SK-MEL-5 (cell line): ENCODE results near the gene KIF6. TPM values are rescaled to one million over a fixed set of nuclear protein-coding genes. Genes with fewer than 3 reads are reported as not detected.

Experiments
- DNase-seq: peaks from one replicate; pipeline ENCODE4 v3.0.0-alpha.2; 2016; ENCODE audit warnings: low read depth, low spot score
- in situ Hi-C: cut with HindIII; loops from 2 replicates; pipeline ENCODE4 v1.10.0; 2016; ENCODE audit warnings: low sequenced_read_pairs, high pct_unique_total_duplicates, low pct_unique_long_range_greater_than_20kb
- total RNA-seq: library from RNA; depleted of rRNA; stranded (reverse); fragments of >200 nt; shearing (Covaris generic); gene quantifications from 2 replicates; pipeline ENCODE4 v1.2.3, GENCODE V29; 2014

KIF6 gene
- total RNA-seq, 1 experiment from 2014 or later = 23.6 TPM

DNA sequence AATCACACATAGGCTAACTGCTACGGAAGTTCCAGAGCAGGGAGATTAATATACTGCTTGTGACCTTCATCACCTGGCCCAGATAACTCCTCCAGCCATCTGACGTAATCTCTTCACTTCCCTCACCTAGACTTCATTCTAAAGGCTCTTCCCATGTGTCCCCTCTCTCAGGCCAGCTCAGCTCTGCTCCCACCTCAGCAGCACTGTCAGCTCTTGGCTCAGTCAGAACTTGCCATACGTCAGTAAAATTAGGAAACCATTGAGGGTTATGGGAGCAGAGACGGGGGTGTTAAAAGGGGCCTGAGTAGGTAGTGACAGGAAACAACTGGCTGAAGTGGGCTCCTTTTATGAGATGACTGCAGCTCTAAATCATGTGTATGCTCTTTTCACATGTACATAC lies 101.5 kb downstream of the KIF6 start:
- no peak for DNase-seq
- in situ Hi-C loops = no loop called here

DNA sequence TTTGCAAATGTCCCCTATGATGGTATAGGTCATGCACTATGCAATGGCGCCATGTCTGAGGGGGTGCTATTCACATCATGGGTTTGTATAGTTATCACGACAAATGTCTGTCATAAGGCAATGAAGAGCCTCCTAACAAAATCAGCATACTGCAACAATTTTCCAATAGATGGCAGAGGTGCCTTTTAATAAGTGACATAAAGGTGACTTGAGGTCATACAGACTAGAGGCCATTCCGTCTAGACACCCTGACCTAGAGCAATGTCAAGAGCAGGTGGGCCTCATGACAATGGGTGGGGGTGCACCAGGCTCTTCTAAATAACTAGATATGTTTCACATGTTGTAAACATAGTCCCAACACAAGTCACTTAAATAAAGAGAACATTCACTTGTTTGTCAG lies 107.7 kb downstream of the KIF6 start:
- peak; percentile 13 for DNase-seq
- in situ Hi-C loops = no loop called here

DNA sequence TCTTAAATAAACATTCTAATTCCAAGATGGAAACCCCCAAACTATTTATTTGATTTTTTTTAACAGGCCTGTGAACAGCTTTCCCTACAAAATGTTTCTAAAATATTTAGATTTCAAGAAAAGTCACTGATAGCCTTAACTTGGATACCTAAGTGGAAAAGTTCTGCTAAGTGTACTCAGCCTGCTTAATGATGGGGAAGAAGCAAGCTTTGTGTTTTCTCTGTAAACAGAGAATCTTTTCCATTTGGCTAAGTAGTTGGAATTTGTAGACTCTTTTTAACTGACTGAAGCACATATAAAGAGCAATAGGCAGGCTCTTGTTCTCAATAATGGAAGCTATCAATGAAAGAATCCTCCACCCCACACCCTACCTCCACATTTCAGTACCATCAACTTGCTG lies 108.2 kb downstream of the KIF6 start:
- no peak for DNase-seq
- in situ Hi-C loops = no loop called here

DNA sequence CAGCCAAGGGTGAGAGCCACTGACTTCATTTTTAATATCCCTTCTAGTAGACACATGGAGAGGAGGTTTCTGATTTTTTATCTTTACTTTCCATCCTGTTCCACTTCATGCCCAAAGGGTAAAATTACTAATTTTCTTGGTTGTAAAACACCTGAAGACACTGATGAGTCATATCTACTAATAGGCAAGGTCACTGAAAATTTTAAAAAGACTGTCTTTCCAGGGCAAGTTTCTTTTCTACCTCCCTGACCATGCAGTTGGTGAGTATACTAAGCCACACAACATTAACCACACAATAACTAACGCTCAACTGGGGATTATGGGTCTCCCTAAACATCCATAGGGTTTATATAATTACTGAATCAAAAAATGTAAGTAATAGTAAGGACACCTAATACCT lies 109.6 kb downstream of the KIF6 start:
- DNase-seq = no peak
- in situ Hi-C loops = no loop called here

DNA sequence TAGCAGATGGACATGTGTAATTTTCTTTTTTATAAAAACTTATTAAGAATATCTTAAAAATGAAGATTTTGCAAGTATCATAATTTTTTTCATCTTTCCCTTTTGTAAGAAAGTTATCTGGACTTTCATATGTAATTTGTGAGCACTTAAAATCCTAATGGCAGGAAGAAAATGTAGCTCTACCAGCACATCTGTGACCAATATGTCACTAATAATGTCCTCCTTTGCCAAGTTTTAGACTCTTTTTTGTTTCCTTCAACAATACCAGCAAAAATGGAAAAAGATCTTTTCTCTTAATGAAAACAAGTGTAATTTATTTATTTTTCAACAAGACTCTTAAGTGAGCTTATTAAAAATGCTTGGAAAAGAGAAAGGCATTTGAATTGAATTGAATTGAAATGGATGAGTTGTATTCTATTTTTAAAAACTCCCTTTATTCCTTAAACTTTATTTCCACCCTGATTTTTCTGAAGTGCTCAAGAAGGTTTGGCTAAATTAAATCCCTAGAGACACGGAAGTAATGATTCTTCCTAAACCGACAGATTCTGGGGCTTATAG lies 110.7 kb downstream of the KIF6 start:
- in situ Hi-C loops = no loop called here
- no peak for DNase-seq

DNA sequence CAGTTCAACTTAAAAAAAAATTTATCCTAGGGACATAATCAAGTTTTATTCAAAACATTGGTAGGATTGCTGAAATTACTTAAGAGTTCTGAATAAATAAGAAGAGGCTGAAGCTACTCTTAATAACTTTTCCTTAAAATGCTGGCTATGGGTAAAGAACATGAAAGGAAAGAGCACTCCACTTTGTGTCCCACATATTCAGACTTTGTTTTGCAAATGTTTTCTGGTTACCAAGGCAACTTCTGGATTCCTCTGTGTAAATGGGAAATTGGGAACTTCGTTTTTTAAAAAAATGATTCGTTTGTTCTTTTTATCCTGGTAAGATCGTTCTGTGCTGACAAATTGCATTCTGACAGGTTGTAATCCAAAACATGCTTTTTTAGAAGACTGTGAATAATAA lies 115.0 kb downstream of the KIF6 start:
- in situ Hi-C loops = no loop called here
- peak; percentile 16 for DNase-seq

DNA sequence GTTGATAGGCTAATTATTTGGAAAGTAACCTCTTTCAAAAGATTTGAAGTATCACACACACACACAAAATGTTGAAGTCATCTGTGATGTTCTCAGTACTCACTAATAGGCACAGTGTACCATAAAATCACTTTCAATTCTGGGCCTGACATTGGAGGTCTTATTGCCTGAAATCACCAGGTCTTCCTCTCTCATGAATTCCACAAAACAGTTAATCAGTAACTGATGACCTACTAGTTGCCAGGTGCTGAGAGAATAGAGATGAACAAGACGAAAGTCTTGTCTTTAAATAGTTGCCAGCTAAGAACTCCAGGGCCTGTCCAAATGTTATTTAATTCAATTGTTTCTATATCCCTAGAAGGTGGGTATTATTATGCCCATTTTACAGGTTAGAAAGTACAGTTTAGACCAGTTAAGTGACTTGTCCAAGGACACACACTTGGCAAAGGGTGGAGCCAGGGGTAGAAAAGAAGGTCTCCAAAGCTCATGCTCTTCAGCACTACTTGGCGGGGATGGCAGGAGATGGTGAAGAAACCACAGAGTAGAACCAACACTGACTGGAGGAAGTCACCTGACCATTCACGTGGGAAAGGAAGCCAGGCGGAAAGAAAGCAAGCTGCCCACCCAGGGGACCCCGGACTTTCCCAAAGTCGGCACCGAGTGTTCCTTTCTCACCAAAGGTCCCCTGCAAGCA lies 116.4 kb downstream of the KIF6 start:
- in situ Hi-C loops = no loop called here
- DNase-seq = no peak

DNA sequence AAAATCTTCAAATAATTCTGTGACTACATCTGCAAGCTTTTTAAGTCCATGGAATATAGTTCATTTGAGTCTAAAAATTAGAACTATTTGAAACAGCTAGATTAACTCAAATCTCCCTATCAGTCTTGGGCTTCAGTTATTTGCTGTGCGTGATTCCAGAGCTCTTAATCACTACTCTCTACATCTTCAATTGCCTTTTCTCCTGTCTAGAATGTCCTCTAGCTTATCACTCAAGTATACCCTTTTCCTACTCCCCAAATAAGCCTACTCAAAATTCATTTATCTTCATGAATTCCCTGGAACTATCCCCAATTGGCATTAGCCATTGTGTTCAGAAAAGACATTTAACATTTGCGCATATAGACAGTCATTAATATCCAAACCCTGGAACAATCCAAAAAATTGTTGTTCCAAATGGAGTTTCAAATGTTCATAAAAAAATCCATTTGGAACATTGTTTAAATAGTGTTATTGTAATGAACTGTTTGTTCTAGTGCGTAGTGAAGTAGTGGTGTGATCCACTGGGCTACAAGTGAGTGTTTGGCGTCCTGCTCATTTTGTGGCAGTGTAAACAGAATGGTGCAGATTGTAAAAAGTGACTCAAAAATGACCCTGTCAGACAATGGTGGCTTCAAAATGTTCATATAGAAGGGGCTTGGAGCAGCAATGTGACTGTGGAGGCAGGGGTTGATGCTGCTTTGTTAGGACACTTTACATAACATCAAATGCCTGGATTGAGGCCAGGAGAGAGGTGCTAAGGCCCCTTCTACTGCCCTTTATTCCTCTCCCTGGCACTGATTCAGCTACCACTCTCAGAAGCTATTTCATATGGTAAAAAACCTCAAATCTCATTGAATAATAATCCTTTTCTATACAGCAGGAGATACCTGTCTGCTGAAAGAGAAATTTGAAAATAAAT lies 122.3 kb downstream of the KIF6 start:
- no peak for DNase-seq
- in situ Hi-C loops = no loop called here

DNA sequence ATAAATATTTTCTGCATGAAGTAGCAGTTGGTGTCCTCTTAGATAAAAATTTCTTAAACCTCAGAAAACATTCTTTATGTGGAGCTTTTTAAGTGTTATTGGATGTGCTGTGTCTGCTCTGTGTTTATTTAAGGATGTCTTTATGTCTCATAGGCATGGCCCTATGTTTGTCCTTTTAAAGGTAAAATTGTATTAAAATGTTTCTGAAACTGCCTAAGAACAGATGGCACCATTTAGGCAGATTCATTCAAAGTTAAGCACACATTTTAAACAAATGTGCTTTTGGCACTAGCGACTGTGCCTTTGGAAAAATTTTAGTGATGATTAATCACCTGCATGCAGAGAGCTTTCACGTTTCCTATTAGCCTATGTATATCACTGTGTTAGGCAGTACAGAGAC lies 125.2 kb downstream of the KIF6 start:
- DNase-seq = no peak
- in situ Hi-C loops = no loop called here

DNA sequence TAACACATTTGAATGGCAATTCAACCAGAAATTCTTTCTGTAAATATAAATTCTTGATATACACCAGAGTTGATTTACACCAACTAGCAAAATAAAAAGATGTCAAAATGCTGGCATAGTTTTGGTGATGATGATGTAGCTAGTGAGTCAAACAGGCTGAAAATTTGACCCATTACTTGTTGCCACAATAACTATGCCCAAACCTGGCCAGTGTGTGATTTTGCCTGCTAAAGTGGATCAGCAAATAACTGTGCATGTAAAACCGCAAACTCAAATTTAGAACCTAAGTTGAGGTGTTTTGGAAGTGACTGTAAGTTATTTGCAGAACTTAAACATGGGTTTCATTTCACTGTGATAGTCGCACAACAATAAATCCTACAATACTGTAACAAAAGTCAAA lies 125.9 kb downstream of the KIF6 start:
- no peak for DNase-seq
- in situ Hi-C loops = no loop called here

DNA sequence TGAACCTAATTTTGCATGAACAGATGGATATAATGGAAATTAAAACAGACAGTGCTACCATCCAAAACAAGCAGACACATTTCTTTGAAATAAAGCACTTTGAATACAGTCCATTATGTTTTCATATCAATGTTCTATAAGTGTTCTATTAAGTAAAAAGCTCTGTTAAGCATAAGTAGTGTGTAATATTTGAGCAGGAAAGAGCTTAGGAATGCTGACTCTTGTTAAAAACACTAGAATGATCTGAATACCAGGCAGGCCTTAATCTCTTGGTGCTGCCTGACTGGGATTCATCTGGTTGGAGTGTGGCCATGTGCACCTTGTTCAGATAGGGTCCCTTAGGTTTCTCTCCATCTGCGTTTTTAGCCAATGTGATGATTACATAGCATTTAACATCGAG lies 130.9 kb downstream of the KIF6 start:
- in situ Hi-C loops = no loop called here

DNA sequence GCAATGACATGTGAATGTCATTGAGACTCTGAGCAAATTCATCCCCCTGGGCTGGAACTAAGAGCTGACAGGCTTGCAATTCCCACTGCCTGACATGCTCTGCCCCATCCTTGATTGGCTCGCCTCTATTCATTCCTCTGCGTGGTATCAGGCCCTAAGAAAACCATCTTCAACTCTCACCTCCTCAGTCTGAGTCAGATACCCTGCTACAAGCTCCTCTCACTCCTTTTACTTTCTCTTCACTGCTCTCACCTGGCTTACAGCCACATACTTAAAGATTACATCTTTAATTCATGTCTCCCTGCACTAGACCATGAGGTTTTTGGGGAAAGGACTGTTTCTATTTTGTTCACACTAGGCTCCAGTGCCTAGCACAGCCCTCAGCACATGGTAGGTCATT lies 131.6 kb downstream of the KIF6 start:
- DNase-seq = no peak
- in situ Hi-C loops = no loop called here

More for the DNA sequence above, 130.9 kb downstream of the KIF6 start:
- no peak for DNase-seq

DNA sequence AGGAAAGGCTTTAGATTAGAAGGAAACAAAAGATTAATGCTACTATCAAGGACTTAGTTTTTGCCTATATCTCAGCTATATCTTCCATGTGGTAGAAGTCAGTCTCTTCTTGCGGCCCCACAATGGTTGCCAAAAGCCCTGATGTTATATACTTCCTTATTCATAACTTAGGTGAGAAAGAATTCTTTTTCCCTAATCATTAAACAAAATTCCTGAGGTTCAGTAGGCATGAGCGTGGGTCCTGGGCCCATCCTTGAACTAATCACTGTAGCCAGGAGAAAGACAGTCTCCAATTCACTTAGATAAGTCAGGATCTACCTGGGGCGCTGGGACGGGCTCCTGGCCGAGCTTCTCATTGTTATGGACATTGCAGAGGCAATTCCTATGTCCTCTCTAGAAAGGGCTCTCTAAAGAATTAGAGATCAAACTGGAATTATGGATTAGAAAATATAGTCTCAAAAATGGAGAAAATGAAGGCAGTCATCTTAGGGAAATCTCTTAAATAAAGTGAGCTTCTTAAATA lies 134.3 kb downstream of the KIF6 start:
- in situ Hi-C loops = no loop called here

DNA sequence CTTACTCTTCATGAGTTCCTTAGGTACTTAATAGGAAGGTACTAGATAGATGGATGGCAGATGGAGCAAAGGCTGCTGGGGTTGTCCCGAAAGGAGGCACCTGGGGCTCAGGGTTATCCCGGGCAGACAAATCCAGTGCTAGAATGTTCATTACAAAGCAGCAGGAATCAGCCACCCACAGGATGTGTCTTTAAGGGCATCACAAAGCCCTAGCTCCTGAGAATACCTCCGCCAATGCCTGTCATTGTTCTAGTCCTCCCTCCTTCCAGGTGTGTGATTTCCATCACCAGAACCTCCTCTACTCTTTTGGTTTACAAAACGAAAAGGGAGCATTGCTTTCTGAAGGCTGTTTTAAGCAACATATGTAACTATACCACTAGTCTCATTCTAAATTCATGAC lies 138.1 kb downstream of the KIF6 start:
- in situ Hi-C loops = no loop called here
- no peak for DNase-seq

More for the DNA sequence above, 134.3 kb downstream of the KIF6 start:
- DNase-seq = no peak

DNA sequence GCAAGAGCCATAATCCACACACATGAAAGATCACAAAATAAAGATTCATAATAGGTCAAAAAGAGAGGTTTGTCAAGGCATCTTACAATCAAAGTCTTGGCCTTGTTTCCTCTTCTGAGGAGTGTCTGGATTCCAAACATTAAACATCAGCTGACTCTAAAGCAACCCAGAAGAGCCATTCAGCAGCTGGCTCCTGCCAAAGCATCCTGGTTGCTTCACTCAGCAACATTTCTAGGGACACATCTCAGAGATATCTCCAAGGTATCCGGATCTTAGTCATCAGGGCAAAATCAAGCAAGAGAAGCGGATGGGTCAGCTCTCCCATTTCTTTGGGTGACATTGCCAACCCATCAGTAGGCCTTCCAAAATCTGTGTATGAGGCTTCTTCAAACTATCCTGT lies 139.6 kb downstream of the KIF6 start:
- DNase-seq = no peak
- in situ Hi-C loops = no loop called here

DNA sequence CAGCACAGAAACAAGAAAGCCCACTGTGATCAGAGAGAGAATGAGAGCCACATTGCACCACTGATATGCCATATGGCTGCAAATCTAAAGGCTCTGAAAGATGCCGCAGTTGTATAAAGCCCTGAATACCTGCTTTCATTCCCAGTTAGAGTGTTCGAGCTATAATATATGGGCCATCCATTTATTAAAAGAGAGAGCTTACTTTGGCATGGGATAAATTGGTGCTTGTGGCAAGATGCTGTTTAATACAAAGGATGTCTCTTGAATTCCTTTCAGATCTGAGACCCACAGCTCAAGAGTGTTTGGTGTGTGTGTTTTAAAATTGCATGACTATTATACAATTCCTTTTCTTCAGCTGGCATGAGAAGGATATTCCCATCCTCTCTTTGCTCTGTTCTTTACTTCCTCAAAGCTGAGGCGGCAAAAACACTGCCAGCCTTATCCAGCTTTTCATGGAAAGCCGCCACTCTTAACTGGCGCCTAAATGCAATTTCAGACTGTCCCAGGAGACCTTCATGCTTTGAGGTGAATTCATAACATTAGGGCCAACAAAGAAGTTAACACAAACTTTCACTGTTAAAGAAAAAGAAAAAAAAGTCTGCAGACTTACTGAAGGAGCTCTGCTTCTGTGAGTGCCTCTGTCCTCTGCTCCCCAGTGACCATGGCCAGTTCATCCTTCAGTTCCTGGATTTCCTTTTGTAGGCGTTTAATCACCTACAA lies 147.6 kb downstream of the KIF6 start:
- in situ Hi-C loops = no loop called here
- peak; percentile 58 for DNase-seq

DNA sequence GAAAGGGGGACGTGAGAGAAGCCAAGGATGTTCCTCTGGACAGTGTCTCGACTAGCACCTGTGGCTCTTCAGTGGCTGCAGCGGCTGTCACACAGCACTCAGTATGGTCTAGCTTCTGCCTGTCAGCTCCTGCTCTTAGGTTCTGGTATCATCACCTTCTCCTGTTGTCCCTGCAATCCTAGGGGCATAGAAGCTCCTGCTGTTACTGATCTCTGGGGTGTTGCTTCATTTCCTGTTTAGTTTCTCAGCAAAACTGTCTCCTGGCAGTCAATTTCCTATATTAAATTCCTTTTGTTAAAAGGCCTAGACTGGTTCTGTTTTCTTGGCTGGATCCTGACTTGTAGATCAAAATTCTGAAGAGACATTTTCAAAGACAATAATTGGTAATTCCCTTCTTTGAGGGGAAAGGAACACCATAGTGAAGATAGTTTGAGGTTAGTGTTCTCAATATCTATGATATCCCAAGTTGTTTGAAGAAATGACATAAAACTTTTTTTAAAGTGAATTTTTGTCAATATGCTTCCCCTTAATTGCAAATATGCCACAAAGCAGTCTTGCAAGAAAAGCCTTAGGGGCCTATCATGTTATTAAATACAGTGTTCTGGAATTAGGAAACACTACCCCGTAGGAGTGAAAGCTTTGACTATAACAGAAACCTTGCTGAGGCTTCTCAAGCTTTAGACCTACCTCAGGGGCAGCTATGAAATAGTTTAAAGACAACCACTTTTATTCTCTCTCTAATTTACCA lies 148.5 kb downstream of the KIF6 start:
- DNase-seq = no peak
- in situ Hi-C loops = no loop called here
